ENCODE measurements around the gene TPP2. TPM values are rescaled to one million over a fixed set of nuclear protein-coding genes. Genes with fewer than 3 reads are reported as not detected.

The TPP2 gene
- total RNA-seq, 1 experiment from 2014 or later = 54.4 TPM

- no peaks in the 10 kb centered on the region for H3K9me3 ChIP-seq (ENCODE audit: low read depth, low read length, poor library complexity, severe bottlenecking)
- no peaks in the 10 kb centered on the region for H3K36me3 ChIP-seq (ENCODE audit: insufficient read depth, low read length, poor library complexity, severe bottlenecking)
- intact Hi-C loops (cut with micrococcal nuclease; ENCODE audit: unreplicated experiment) = no loop called here
- H3K27ac ChIP-seq (ENCODE audit: low read depth, low read length, poor library complexity, severe bottlenecking) = no peak overlapping the region
- CTCF ChIA-PET = no interaction called here
- no peak for DNase-seq (ENCODE audit: low spot score)
- TF ChIP-seq EZH2 (IDR thresholded peaks at IDR 0.05; ENCODE audit: borderline replicate concordance, low read depth, low read length, poor library complexity, severe bottlenecking) (no peak), CTCF (conservative IDR thresholded peaks at IDR 0.05; ENCODE audit: low read depth, low read length) (no peak)
- BruUV-seq (replicated peaks) = no TSS peak
- H3K4me3 ChIP-seq (ENCODE audit: low read depth, low read length, poor library complexity, severe bottlenecking) = no peak overlapping the region
- POLR2A ChIA-PET (ENCODE audit: low non-redundant PET) = no interaction called here
- H3K4me1 ChIP-seq (ENCODE audit: insufficient read depth, low read length, poor library complexity, severe bottlenecking) = no peaks in the 10 kb centered on the region
- no peaks in the 10 kb centered on the region for H3K27me3 ChIP-seq (replicated peaks; ENCODE audit: insufficient read depth, low read depth, low read length, poor library complexity)
These were observed 103.6 kb downstream of the TPP2 start for GRCh38 chr13:102700088-102701031.

- no peak overlapping the region for H3K4me3 ChIP-seq (ENCODE audit: low read depth, low read length, poor library complexity, severe bottlenecking)
- H3K4me1 ChIP-seq (ENCODE audit: insufficient read depth, low read length, poor library complexity, severe bottlenecking) = no peaks in the 10 kb centered on the region
These were observed 104.5 kb downstream of the TPP2 start for GRCh38 chr13:102701331-102701730.

DNA sequence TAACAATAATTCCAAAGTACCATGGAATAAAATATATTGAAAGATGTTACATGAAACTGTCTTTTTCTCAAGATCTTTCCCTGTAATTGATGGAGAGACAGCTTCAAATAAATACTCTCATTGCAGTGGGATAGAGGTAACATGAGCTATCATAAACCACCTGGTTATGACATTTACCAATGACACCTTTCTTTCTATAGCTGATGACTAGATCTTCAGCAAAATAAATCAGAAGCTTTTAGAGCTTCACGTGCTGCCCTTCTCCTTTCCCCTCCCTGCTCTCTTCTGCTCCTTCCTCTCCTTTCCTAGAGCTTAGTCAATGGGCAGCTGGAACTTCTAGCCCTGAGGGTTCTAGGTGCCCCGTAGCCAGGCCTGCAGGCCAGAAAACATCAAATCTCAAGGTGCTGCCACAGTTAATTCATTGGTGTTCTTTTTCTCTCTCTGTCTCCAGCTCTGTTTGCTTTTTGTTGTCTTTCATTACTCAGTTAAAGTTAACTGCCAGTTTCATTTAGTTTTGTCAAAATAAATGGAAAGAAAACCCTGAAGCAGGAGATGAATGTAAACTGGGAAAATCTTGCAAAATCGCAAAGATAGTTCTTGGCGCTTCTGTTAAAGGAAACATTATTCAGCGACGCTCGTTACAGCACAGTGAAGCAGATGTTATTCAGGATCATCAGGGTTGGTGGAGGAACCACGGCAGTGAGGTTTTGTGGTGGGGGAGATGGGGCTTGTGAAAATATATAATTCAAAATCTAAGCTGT, 106.4 kb downstream of the TPP2 start:
- ChIA-PET CTCF (no interaction called here), POLR2A (ENCODE audit: low non-redundant PET) (no interaction called here)
- TF ChIP-seq EZH2 (IDR thresholded peaks at IDR 0.05; ENCODE audit: borderline replicate concordance, low read depth, low read length, poor library complexity, severe bottlenecking) (no peak), CTCF (conservative IDR thresholded peaks at IDR 0.05; ENCODE audit: low read depth, low read length) (no peak)
- DNase-seq (ENCODE audit: low spot score) = no peak
- no TSS peak for BruUV-seq (replicated peaks)
- Histone ChIP-seq H3K4me3 (ENCODE audit: low read depth, low read length, poor library complexity, severe bottlenecking) (no peak overlapping the region), H3K27me3 (replicated peaks; ENCODE audit: insufficient read depth, low read depth, low read length, poor library complexity) (no peaks in the 10 kb centered on the region), H3K27ac (ENCODE audit: low read depth, low read length, poor library complexity, severe bottlenecking) (no peak overlapping the region), H3K9me3 (ENCODE audit: low read depth, low read length, poor library complexity, severe bottlenecking) (no peaks in the 10 kb centered on the region), H3K36me3 (ENCODE audit: insufficient read depth, low read length, poor library complexity, severe bottlenecking) (no peaks in the 10 kb centered on the region), H3K4me1 (ENCODE audit: insufficient read depth, low read length, poor library complexity, severe bottlenecking) (peaks cover 7% of the 10 kb centered on the region)
- intact Hi-C loops (cut with micrococcal nuclease; ENCODE audit: unreplicated experiment) = no loop called here

More at GRCh38 chr13:102701331-102701730, 104.5 kb downstream of the TPP2 start:
- H3K27me3 ChIP-seq (replicated peaks; ENCODE audit: insufficient read depth, low read depth, low read length, poor library complexity) = no peaks in the 10 kb centered on the region
- BruUV-seq (replicated peaks) = no TSS peak
- H3K27ac ChIP-seq (ENCODE audit: low read depth, low read length, poor library complexity, severe bottlenecking) = no peak overlapping the region
- ChIA-PET POLR2A (ENCODE audit: low non-redundant PET) (no interaction called here), CTCF (no interaction called here)
- H3K36me3 ChIP-seq (ENCODE audit: insufficient read depth, low read length, poor library complexity, severe bottlenecking) = no peaks in the 10 kb centered on the region
- TF ChIP-seq CTCF (conservative IDR thresholded peaks at IDR 0.05; ENCODE audit: low read depth, low read length) = no peak
- TF ChIP-seq EZH2 (IDR thresholded peaks at IDR 0.05; ENCODE audit: borderline replicate concordance, low read depth, low read length, poor library complexity, severe bottlenecking) = no peak
- DNase-seq (ENCODE audit: low spot score) = no peak
- H3K9me3 ChIP-seq (ENCODE audit: low read depth, low read length, poor library complexity, severe bottlenecking) = no peaks in the 10 kb centered on the region
- intact Hi-C loops (cut with micrococcal nuclease; ENCODE audit: unreplicated experiment) = no loop called here

All from A673 (cell line).